GM18502 (cell line): ENCODE measurements around the gene FGF8.

Experiments used
- ATAC-seq: cut with Tn5 transposase; IDR thresholded peaks from one replicate; pipeline ENCODE4 v1.9.1; 2021; ENCODE audit warnings: mild to moderate bottlenecking; ENCODE audit not compliant: unreplicated experiment, poor library complexity

FGF8 gene

DNA sequence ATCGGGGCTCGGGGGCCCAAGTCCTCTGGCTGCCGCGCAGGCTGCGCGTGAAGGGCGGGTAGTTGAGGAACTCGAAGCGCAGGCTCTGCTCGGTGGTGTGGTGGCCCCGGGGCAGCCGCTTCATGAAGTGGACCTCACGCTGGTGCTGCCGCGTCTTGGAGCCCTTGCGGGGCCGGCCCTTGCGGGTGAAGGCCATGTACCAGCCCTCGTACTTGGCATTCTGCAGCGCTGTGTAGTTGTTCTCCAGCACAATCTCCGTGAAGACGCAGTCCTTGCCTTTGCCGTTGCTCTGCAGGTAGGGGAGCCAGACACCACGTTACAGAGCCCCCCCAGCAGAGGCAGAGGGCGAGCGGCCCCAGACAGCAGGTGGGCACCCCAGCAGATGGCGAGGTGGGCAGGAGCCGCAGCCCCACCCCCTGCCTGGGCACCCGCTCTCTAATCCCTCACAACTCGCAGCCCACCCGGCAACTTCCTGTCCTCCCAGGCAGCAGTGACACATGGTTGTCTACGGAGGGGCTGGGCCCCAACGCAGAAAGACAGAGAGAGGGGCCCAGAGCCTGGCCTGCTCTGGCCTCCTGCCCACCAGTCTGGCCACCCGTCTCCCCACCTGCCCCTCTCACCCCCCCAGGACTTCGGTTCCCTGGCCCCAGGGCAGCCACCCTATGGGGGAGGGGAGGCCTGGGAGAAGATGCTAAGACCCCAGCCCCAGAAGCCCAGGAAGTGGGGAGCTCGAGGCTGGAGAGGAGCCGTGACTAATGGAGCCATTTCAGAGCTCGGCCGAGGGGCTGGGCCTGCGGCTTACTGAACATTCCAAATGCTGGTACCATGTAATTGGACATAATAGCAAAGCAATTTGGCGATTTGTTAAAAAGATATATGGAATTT lies 5.3 kb downstream of the FGF8 start:
- ATAC-seq, result no peak

- no peak for ATAC-seq
These were observed 6.3 kb downstream of the FGF8 start for GRCh38 chr10:101769541-101770180.

DNA sequence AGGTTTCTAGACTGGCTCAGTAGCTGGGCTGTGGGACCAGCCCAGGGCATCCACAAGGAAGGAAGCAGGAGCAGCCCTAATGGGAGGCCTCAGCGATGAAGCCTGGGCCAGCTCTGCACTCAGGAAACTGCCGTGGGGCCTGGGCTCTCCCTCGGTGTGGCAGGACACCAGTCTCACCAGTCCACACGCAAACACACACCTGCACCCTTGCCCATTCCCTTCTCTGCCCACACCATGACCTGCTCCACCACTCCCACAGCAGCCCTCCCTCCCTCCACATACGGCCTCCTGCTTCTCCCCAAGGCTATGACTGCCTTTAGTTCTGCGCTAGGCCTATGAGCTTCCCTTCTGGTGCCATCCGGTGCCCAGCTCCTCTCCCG lies 7.1 kb downstream of the FGF8 start:
- no peak for ATAC-seq

DNA sequence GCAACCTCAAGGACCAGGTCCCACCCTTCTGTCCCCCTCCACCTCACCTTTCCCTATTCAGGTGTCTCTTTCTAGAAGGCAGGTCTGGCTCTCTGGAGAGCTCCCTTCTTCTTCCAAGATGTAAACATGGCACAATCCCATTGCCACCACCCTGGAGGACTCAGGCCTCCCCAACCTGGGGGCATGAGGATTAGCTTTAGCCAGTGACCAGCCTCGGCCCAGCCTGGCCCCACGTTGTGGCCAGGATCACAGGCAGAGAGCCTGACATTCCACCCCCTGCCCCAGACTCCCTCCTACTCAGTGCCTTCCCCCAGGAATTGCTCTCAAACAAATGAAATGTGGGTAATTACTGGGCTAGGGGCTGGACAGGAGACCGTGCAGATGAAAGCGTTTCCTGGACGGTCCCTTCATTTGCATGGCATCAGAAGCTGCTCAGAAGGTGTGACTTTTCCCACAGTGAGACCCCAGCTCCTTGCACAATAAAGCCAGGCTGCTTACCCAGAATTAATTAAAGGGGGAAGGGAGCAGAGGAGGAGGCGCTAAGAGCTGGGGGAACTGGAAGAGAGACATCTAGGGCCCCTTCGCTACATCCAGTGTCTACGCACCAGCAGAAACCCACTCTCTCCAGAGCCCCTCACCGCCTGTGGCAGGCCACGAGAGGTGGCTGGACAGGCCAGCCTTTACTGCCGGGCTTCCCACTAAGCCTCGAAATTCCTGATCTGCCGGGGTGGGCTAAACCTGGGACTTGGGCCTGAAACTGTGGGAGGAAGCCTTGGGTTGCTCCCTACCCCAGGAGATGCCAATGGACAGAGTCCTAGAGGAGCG lies 7.7 kb downstream of the FGF8 start:
- ATAC-seq, result no peak

DNA sequence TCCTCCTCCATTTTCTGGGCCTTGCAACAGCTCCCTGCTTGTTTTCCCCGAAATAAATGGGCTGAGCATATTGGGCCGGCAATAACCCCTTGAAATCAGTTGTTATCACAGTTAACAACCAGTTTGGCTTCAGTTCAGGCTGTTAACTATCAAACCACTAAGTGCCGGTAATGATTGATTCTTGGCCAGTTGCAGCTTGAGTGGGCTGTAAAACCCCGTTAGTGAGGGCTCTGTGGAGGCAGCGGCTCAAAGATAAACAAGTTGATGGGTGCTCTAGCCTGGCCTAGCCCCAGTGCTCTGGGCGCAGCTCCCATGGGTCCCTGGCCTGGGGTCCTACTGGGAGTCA lies 8.3 kb downstream of the FGF8 start:
- ATAC-seq, result no peak

GRCh38 chr10:101766753-101767599 lies 8.9 kb downstream of the FGF8 start:
- no peak for ATAC-seq

DNA sequence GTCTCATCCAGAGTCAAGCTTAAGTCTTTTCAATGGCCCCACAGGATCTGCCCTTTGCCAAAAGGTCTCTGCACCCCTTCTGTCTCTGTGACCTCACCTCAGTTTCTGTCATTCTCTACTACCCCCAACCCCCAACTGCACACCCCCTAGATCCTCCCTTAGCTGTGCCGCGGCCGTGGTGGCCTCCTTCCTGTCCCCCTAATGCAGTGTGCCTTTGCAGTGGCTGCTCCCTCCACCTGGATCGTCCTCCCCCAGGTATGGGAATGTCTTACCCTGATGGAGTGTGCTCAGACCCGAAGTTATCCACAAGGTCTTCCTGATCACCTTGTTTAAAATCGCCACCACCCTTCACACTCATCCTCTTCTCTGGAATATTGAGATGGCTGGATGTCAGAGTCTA lies 9.6 kb downstream of the FGF8 start:
- ATAC-seq, result no peak

- ATAC-seq, result no peak
These were observed 12.6 kb downstream of the FGF8 start for GRCh38 chr10:101763141-101763846.

GRCh38 chr10:101762736-101763135 lies 13.2 kb downstream of the FGF8 start:
- ATAC-seq, result no peak

DNA sequence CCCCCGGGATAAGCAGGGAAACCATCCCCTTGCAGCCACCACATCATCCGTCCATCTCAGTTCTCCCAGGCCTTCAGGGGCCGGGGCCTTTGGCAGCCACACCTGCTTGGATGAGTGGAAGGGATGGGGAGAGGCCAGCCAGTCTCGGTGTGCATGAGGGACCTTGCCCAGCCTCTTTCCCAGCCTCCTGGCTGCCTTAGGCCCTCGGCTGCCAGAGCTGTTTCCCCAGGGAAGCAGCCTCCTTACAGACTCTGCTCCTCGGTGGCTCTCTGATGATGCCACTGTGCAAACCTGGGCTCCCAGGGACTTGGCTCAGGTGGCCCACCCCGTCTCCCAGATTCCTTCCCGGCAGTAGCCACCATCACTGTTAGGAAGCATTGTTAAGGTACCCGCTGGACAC lies 14.7 kb downstream of the FGF8 start:
- ATAC-seq, result no peak

- no peak for ATAC-seq
These were observed 15.4 kb downstream of the FGF8 start for GRCh38 chr10:101760510-101760909.

DNA sequence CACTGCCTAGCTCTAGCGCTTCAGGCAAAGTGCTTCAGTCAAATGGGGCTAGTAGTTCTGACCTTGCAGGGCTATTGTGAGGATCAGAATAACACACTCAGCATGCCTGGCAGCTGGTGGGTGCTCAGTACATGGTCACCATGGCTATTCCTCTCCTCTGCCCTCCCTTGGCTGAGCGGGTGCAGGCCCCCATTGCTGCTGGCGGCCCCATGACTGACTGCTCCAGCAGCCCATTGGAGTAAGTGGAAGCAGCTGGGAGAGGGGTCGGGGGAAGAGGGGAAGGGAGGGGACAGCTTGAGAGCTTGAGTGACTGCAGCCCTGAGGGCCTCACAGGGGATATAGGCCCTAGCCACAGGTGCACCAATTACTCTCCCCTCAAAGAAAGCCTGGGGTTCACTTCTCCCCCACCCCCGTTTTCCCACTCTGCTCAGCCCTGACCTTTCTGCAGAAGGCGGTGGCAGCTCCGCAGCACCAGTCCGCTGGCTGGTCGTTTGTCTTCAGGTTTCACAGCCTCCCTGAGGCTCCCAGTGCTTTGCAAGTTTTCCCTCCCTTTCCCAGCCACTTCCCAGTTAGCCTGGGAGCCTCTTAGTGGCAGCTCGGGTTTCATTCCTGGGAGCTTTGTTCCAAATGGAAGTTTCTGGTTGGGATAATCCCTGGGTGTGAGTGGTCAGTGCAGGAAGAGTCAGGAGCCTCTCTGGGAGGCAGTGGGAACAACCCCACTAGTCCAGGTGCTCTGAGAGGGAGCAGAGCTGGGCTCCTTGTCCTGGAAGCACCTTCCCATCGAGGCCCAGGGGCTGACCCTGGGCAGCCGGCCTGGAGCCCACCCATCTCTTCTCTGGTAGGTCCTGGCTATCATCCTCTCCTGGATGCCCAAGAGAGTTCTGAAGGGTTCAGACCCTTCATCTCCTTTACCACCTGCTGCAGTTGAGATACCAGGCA lies 16.3 kb downstream of the FGF8 start:
- ATAC-seq, result no peak

DNA sequence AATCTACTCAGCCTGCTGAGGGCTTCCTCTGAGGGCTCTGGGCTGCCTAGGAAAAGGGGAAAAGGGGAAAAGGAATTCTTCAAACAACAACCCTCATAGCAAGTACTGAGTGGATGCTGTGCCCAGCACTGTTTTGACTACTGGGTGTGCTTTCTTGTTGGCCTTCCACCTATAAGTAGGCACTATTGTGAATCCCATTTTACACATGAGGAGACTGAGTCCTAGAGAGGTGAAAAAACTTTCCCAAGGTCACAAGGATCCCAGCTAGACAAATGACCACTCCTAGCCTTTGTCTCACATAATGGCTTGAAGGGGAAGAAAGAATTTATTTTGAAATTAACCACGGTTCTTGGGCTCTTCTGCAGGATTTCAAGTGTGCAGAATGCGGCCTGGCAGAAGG lies 17.1 kb downstream of the FGF8 start:
- ATAC-seq, result no peak

DNA sequence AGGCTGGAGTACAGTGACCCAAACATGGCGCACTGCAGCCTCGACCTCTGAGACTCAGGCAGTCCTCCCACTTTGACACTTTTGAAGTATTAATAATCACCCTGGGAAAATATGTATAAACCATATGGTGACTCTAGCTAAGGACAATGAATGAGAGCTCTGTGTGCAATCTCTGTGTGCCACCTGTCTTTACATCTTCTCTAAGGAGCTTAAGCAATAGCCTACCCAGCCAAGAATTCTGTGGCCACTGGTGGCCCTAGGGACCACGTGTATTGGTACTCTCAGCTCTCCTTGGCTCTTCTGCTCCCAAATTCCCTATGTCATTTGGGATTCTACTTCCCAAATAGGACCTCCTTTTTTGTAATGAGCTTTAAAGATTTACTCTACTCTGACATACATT lies 23.7 kb downstream of the FGF8 start:
- ATAC-seq, result no peak

DNA sequence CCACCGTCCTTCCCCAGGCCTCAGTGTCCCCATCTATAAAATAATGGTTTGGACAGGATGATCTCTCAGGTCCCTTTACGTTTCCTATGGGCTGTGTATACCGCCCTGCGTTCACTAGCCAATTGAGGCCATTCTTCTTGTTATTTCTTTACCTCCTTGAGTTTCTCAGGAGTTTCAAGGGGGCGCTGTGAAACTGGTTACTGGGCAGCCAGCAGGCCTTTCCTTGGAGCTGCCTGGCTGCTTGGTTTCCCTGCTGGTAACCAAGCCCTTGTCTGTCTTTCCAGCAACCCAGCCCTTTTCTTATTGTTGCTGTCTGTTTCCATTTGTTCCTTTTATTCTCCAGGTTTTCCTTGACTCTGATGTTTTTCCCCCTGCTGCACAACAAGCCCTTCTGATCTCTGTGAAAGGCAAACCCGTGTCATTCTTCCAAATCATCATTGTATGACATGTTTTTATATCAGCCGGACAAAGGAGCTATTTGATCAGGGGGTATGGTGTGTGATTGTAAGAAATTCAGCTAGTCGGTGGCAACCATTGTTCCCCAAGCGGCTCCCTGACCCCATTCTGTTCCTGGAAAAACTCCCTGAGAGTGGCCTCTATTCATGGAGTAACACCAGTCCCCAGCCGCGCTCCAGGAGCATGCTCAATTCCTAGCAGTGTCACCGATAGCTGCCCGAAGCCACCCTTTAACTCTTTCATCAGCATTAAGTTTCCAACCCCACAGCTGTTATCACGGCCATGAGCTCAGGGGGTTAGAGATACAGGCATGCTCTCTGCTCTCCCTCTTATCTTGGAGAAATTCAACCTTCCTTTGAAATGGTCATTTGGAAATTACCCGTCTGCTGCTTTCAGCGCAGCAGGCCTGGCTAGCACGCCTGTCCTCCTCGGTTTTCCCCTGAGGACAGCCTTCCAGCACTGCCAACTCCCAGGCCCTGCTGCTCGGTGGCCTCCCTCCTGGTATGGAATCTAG lies 26.6 kb downstream of the FGF8 start:
- no peak for ATAC-seq

DNA sequence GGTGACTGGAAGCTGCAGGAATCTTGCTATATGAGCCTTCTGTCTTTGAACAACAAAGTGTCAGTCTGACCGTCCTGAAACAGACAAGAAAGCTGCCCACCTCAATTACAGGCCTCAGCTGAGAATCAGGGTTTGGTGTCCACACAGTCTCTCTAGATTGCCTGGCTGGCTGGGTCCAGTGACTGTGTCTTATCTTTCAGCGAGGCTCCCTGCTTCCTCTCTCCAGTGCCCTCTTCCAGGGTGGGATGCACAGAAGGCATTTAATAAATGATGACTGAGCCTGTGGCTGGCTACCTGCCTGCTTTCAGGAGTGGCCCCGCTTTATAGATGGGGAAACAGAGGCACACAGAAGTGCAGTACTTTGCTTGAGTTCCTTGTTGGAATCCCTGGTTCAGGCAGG lies 27.4 kb downstream of the FGF8 start:
- no peak for ATAC-seq

DNA sequence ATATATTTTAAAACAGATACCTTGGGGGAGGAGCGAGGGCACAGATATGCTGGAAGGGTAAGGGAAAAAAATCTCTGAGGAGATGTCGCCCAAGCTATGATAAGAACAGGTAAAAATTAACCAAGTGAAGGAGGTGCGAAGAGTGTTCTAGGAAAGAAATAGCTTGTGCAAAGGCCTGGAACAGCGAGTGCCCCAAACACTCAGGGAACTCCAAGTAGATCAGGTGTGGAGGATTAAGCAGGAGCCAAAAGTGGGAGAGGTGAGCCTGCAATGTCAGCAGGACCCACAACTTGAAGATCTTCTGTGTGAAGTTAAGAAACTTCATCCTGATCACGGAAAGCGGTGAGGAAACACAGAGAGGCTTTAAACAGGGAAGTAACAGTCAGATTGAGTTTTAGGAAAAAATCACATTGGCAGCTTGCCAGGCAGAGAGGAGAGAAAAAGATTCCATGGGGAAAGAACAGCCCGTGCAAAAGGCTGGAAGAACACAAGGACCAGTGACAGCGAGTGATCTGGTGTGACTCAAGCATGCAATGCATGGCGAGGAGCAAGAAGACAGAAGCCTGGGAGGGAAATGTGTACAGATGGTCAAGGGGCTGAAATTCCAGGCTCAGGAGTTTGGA lies 30.7 kb downstream of the FGF8 start:
- ATAC-seq, result no peak
